ENCODE data around the gene OR2L3. TPM values are rescaled to one million over a fixed set of nuclear protein-coding genes. Genes with fewer than 3 reads are reported as not detected.

OR2L3 gene
- polyA plus RNA-seq, 2 donors = not detected

Other genes with a start within 250 kb of the OR2L3 start
- not detected for gene OR14A16, start 222.7 kb upstream of the OR2L3 start, polyA plus RNA-seq
- gene OR11L1, start 204.9 kb upstream of the OR2L3 start, polyA plus RNA-seq = not detected
- gene TRIM58, start 189.6 kb upstream of the OR2L3 start, polyA plus RNA-seq = under 1 TPM in 1 of 2 donors, not detected in 1; 0.15 TPM
- under 1 TPM in 1 of 2 donors, not detected in 1; 0.12 TPM for gene OR2W3, start 151.2 kb upstream of the OR2L3 start, polyA plus RNA-seq
- not detected for gene OR2T8, start 126.6 kb upstream of the OR2L3 start, polyA plus RNA-seq
- not detected for gene OR2AJ1, start 121.9 kb upstream of the OR2L3 start, polyA plus RNA-seq
- gene OR2L8, start 98.0 kb upstream of the OR2L3 start, polyA plus RNA-seq = not detected
- not detected for gene OR2AK2, start 81.6 kb upstream of the OR2L3 start, polyA plus RNA-seq
- gene OR2L5, start 33.2 kb upstream of the OR2L3 start, polyA plus RNA-seq = not detected
- not detected for gene OR2L2, start 16.8 kb upstream of the OR2L3 start, polyA plus RNA-seq
- not detected for gene OR2L13, start 48.3 kb downstream of the OR2L3 start, polyA plus RNA-seq
- gene OR2M5, start 98.3 kb downstream of the OR2L3 start, polyA plus RNA-seq = not detected
- gene OR2M2, start 128.0 kb downstream of the OR2L3 start, polyA plus RNA-seq = not detected
- gene OR2M3, start 150.4 kb downstream of the OR2L3 start, polyA plus RNA-seq = not detected
- gene OR2M4, start 184.6 kb downstream of the OR2L3 start, polyA plus RNA-seq = not detected
- not detected for gene OR2T33, start 231.1 kb downstream of the OR2L3 start, polyA plus RNA-seq

Data from esophagus (tissue), 2 donors.